ENCODE measurements around the gene ARL14EPL.

Gene ARL14EPL

DNA sequence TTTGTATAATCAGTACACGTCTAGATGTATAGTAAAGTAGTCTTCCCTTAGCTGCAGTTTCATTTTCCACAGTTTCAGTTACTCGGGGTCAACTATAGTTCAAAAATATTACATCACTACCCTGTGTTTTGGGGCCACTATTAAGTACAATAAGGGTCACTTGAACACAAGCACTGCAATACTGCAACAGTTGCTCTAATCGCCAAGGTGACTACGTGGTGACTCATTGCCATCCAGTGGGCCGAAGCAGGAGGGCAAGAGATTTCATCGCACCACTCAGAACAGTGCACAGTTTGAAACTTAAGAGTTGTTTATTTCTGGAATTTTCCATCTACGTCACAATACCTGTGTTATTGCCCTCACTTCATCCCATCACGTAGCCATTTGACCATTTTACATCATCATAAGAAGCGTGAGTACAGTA lies at the start of gene ARL14EPL:
Gene ARL14EPL (plus strand): TSS at position 379 of the 424 bp plus-strand sequence. CDS start 18,994 bp downstream, outside the sequence.
- no peak for DNase-seq

DNA sequence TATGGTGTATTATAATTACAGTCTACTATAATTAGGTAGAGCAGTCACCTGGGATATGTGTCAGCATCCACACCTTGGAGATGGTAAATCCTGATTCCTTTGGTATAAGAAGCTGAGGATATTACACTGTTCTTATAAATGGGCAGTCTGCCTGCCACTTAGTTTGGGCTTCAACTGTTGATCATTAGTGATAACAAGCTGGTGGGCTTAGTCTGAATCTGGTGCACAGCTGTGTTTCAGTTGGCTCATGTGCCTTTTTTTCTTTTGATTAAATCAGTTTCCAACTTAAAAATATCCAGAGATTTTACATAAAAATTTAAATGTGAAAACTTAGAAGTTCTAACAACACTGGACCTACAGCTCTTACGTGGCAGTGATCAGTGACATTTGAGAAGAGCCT lies 48.8 kb upstream of the ARL14EPL start:
- DNase-seq = no peak

DNA sequence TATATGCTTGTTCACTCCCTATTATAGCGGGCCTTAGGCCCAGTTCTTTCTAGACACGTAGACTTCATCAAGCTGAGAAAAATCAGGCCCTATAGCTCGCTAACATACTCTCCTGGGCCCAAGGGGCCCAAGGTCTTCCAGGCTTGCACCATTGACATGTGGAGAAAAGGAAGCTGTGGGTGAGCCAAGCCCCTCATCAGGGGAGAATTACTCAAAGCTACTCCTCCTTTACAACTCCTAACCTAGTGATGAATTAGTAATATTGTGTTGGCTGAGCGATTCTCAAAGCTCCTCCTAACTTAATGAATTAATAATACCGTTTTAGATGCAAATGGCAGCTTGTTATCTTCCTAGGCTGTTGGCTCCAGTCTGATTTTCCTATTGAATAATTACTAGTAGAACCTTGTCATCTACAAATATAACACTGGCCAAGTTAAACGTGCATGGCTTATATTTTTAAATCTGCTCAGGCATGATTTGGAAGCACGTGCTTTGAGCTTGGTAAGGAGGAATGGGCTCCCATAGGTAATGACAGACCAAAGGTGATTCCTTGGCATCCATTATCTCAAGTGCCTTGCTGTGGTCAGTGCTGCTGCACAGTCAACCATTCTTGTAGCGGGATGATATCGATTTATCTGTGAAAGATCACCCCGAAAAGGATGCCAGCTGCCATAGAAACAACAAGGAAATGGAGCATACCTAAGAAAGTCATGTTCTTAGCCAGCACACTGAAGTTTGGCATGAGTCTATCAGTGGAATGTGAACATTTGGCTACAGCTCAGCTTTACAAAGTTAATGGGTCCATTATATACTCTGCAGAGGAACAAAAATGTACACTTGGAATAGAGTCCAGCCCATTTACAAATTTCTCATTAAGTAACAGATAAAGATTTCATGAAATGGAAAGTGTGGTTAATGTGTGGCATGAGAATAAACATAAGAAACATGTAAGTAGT lies 46.2 kb upstream of the ARL14EPL start:
- DNase-seq = no peak

DNA sequence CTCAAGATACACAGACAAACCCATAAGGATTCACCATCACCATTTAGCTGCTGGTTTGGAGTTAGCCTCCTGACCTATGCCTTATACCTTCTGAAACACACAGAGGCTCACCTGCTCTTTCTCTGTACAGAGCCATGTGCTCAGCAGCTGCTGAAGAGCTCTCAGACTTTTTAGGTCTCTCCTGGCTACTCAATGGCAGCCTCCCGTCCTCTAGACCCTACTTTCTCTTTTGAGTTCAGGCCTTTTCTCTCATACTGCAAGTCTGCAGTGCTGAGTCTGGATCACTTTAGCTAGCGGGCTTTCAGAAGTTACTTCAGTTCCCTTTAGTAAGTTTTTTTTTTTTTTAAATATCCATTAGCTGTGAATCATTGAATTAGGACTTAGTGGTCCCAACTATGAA lies 44.3 kb upstream of the ARL14EPL start:
- no peak for DNase-seq

DNA sequence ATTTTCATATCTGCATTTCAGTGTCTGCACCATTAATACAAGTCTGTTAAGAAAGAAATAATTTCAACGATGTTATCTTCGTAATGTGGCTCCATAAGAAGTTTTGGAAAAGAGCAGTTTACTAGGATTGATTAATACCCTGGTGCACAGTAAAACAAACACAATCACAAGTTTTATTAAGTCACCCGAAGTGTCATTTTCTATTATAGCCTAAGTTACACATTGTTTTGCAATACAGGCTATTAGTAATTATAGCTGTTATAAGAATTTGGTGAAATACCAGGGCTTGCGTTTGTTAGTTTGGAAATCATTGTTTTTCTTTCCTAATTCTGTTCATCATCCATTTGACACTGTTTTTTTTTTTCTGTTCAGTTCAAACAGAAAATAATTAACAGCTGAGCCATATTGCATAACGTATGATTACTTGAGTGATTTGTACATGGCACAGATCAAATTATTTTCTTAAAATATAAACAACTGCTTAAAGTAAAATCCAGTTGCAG lies 39.4 kb upstream of the ARL14EPL start:
- DNase-seq = no peak

DNA sequence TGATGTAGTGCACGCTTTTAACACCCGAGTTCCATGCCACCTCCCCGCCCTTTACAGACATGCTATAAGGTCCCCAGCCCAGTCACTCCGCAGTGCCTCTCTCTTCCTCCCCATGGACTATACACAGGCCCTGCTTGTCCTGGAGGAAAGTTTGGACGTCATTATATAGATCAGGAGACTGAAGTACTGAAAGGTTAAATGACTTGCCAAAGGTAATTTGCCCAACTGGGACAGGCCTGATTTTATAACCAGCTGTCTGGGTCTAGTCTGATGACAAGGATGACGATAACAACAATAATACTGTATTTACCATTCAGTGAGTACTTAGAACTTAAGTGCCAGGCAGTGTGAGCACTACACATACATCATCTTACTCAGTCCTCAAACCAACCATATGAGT lies 36.9 kb upstream of the ARL14EPL start:
- no peak for DNase-seq

DNA sequence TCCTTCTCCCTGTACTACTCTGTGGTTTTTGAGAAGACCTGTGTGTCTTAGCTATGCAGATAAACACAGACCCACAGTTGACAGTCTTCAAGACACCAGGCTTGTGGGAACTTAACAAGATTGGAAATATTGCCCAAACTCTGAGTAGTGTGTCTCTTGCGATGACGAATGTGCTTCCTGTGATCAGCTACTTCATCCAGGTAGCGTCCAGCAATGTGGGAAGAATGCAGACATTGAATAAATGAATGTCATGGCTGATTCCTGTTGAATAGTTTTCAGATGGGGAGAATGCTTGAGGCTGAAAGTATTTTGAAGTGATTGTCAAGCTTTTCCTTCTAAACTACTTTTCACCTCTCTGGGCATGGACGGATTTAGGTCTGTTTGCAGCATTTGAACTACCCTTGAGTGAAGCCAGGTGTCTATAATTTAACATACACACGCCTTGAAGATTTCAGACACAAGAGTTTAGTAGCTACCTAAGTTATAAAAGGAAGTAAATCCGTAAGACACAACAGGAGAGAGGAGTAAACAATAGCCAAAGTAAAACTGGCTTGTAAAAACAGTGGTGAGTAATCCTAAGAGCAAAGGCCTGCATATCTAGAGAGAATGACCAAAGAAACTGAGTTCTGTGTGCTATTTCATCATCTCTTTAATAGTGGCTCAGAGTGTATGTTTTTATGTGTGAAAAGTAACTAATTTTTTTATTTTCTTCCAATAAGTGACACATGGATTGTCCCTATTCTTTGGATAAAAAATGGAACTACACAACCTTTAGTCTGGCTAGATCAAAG lies 30.0 kb upstream of the ARL14EPL start:
- no peak for DNase-seq

DNA sequence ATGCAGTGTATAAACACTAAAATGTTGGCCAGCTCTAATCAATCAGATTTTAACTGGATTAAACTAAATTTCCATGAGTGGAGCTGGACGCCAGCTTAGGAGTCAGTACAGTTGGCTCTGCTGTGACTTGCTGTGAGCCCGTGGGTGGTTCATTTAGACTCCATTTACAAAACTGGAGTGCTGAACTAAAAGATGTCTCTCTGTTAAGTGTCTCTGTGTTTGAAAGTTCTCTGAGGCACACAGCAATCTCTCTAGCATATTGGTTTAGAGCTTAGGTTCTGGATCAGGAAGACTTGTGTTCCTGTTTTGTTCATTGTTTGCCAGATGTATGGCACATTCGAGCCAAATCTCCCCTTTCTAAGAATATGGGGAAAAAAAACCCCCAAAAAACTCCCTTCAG lies 28.0 kb upstream of the ARL14EPL start:
- no peak for DNase-seq

DNA sequence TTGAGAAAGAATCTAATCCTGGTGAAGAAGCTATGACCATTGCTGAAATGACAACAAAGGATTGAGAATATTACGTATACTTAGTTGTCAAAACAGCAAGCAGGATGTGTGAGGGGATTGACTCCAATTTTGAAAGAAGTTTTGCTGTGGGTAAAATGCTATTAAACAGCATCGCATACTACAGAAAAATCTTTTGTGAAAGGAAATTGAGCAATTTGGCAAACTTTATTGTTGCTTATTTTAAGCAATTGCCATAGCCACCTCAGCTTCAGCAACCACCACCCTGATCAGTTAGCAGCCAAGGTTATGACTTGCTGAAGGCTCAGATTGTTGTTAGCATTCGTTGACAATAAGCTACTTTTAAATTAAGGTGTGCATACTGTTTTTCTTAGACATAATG lies 22.5 kb upstream of the ARL14EPL start:
- no peak for DNase-seq

DNA sequence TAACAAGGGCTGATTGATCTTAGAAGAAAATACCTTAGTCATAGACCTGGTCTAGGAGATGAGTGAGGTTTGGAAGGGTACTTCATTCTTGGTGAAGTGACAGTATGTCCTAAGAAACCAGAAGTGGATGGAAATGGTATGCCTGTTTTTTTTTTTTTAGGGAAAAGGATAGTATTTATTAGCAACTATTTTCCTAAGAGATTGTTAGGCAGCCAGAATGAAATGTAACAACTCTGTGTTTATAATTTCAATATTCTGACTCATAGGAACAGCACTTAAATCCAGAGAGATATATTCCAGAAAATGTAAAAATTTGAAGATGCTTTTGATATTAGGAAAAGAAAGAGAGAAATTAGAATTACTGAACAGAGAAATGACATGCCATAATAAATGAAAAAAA lies 21.2 kb upstream of the ARL14EPL start:
- no peak for DNase-seq

DNA sequence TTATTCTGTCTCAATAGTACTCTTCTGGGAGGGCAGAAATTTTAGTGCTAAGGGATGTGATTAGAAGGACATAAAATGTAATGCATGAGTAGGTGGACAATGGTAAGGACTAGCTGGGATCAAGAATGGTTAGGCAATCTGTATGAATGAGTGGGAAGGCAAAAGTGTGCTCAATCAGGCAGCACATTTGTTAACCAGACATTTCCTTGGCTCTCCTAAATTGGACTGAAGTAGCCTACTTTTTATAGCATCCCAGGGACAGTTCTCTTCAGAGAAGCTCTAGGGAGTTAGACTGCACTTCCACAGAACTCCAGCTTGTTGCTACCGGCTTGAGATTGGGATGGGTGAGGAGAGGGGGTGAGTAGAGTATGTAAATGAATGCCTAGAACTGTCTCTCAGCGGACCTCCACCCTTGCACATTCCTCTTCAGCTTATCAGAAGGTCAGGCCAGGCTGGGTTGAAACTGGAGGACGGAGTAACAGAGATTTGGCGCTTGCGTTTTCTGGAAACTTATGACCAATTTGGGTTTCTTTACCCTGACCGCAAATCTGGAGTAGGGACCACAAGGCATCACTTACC lies 19.0 kb upstream of the ARL14EPL start:
- DNase-seq = no peak

DNA sequence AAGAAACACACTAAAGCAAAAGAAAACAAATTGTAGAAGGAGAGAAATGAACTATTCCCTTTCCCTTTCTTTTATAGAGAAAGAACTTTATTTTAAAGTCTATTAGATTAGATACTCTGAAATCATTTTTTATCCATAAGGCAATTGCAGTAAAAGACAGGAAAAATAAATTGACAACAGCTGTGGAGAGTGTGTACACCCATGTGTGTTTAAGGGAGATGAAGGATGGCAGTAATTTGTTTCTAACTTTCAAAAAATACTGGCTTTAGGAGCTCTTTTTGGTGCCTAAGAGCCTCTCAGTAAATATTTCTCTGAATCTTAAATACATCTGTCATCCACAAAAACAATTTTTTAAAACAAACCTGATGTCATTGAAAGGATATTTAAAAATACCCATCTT lies 18.3 kb upstream of the ARL14EPL start:
- DNase-seq = no peak

DNA sequence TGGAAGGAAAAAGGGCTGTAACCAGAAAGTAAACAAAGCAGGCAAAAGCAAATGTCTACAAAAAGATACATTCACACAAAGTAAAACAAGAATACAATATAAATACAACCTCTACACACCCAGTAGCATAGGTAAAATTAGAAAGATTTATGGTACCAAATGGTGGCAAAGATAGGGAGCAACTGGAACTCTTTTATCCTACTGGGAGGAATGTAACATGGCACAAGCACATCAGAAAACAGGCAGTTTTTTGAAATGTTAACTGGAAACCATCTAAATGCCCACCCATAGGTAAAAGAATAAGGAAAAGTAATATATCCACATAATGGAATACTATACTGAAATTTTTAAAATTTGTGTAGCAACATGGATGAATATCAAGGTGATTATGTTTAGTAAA lies 8.7 kb upstream of the ARL14EPL start:
- DNase-seq = no peak

DNA sequence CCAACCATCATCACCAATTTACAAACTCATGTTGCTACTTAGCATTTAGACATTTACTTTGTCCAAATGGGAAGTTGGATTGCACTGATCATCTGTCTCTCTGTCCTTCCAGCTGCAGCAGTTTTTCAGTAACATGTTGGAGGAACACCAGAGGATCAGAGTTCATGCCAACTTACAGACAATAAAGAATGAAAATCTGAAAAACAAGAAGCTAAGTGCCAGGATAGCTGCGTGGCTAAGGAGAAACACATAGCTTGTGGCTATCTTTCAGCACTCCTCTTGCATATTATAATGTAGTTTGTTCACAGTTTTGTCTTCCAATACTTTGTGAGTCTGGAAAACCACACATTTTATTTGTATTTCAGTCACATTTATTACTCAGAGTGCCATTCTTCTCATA lies 6.4 kb upstream of the ARL14EPL start:
- no peak for DNase-seq

DNA sequence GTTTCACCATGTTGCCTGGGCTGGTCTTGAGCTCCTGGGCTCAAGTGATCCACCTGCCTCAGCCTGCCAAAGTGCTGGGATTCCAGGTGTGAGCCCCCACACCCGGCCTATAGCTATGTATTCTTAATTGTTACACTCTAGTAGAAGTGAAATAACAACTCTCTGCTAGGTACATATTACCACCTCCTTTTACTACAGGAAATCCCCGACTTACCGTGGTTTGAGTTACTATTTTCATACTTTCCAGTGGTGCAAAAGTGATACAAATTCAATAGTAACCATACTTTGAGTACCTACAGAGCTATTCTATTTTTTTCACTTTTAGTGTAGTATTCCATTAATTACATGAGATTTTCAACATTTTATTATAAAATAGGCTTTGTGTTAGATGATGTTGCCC lies 719 bp downstream of the ARL14EPL start:
- DNase-seq = no peak

DNA sequence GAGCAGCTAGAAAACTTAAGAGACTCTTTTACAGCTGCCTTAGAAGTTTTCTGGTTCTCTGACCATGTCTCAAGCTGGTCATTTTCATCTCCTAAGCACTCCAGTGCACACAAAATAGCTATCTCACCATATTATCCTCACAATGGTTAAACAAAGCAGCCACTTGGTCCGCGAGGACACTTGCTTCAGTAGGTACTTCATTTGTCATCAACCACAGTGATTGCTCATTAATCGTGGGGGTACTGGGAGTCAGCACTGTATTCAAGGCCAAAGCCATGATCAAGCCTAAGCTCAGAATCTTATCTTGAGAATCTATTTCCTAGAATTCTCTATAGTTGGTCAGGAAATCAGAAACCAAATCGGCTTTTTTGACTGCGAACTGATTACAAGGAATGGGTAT lies 2.9 kb downstream of the ARL14EPL start:
- no peak for DNase-seq

DNA sequence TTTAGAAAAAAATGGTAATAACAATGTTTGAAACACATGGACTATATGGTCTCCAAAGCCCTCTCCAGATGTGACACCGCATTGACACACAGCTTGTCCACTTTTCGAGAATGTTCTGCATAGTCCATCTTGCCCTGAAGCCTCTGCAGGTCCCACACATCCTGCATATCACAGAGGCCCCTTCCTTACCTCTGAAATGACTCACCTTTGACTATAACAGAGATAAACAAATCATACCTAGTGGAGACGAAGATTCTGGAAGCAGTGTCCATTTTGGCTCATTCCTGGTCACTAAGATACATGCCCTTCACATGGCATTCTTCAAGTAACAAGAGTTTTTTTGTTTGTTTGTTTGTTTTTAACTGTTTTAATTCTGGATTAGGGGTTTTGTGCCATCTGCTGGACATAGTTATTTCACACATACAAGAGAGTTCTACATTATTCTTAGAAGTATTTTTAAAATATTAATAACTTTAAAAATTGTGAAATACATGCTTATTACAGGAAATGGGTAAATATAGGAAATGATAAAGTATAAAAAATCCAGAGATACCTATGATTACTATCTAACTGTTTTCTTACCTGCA lies 5.1 kb downstream of the ARL14EPL start:
- no peak for DNase-seq

DNA sequence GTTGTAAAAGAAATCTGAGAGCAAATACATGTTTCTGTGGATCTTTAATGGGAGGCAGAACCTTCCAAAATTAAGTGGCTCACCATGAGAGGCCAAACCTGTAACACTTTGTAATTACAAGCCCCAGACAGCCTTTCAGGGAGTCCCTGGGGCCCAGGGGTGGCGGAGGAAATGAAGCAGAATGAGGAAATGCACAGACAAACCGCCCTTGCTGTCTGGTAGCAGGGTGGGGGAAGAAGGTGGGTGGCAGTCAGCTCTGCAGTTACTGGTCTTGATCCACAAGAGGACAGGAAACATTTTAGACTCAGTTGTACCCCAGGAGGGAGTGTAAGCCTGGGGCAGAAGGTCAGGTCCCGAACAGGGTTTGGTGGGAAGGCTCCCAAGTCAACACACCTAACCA lies 6.5 kb downstream of the ARL14EPL start:
- DNase-seq = peak in 1 of 6 experiments; percentile 0

DNA sequence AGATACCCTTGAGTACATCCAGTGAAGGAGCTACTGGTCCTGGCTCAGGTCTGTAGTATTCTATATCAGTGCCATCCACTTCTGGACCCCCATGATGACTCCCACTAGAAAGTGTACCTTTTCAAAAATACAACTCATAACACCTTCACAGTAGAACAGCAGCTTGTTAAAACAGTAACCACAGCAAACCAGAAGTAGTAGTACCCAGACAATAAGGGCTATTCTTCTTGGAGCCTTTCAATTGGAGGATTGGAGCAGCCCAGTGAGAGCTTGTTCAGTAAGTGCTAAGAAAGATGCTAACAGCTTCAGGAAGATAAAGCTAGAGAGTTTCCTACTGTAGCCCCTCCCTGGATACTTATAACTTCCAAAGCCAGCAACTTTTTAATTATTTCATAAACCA lies 10.1 kb downstream of the ARL14EPL start:
- DNase-seq = no peak

DNA sequence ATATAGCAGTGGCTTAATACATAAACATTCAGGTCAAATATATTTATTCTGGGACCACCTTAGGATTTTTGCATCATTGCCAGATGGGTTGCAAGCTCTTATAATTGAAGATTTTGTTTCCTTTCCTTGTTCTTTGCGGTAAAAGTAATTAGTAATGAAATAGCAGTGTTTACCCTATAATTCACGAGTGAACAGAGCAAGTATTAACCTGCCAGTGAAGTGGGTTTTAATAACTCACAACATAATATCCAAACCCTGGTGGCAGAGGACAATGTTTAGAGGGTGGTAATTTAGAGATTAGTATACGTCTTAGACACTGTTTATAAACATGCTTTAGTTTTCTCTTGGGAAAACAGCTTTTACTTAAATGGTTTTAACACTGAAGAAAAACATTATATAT lies 11.8 kb downstream of the ARL14EPL start:
- no peak for DNase-seq

DNA sequence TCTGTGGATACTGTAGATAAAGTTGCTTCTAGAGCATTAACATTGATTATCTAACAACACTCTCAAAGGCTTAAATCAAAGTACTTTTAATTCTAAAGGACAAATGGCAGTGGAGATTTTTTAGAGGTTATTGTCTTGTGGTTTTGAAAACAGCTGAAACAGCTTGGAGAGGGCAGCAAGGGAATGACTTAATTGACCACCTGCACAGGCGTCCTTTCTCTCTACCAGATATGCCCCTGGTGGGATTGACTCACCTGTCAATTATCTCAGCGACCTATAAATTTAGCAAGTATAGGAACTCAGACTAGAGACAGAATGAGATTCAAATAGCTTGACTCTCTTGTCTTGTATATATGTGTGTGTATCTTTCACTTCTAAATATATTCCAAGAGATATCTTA lies 13.5 kb downstream of the ARL14EPL start:
- no peak for DNase-seq

DNA sequence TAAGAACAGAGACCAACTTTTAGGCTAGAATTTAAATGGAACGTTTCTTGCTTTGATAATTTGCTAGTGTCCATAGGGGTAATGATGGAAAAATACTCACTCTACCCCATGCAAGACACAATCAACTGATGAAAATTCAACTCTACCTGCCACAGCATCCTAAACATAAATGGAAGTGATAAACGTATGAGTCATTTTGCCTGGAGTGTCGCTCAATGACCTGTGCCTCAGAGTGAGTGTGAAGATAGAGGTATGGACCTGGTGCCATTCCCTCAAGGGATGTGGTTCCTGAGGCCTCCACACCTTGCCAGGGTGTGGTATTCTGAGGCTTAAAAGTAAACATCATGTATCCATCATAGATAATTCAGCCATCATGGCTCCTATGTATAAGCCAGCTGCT lies 14.0 kb downstream of the ARL14EPL start:
- DNase-seq = no peak

DNA sequence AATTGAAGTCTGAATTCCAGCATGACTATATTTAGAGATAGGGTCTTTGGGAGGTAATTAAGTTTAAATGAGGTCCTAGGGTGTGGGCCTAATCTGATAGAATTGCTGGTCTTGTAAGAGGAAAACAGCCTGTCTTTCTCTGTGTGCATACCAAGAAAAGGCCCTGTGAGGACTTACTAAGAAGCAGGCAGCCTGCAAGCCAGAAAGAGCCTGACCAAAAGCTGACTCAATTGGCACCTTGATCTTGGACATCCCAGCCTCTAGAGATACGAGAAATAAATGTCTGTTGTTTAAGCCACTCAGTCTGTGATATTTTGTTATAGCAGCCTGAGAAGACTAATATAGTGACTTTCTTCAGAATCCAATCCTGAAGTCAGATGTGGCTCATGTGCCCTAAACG lies 14.6 kb downstream of the ARL14EPL start:
- no peak for DNase-seq

Data from stimulated activated naive CD4-positive, alpha-beta T cell (primary cell).